Sigmoid colon (tissue), 7 donors: ENCODE results near the gene ESYT1. TPM values are rescaled to one million over a fixed set of nuclear protein-coding genes. Genes with fewer than 3 reads are reported as not detected.

Experiments
- DNase-seq: peaks from one replicate; pipeline ENCODE4 v3.0.0-alpha.2; 2019
- H3K27ac ChIP-seq, 4 donors: fragments of 200-600 bp; sonication (generic); one replicate each; pipeline ENCODE4 v1.5.1; 2016 to 2019; ENCODE audit warnings: mild to moderate bottlenecking in 1 of 4
- H3K27me3 ChIP-seq, 3 donors: fragments of 200-600 bp; sonication (generic); one replicate each; pipeline ENCODE4 v1.5.1; 2019; ENCODE audit warnings: mild to moderate bottlenecking in 1 of 3
- H3K36me3 ChIP-seq, 4 donors: fragments of 200-600 bp; sonication (generic); one replicate each; pipeline ENCODE4 v1.5.1; 2016 to 2019
- H3K4me1 ChIP-seq, 4 donors: fragments of 200-600 bp; sonication (generic); one replicate each; pipeline ENCODE4 v1.5.1; 2017 to 2019
- H3K4me3 ChIP-seq, 4 donors: fragments of 200-600 bp; sonication (generic); one replicate each; pipeline ENCODE4 v1.5.1; 2017 to 2019; ENCODE audit warnings: mild to moderate bottlenecking in 2 of 4, moderate library complexity in 1 of 4
- H3K9me3 ChIP-seq, 4 donors: fragments of 200-600 bp in 3 of 4; sonication (generic) in 3 of 4; one replicate each; pipeline versions ENCODE4 v1.5.1 to v1.6.1; 2013 to 2019
- CTCF ChIP-seq, 4 experiments: fragments of 450-650 bp in 3 of 4; fragments of 200-600 bp in 1 of 4; IDR thresholded peaks; one replicate each; pipeline ENCODE4 v1.5.1; 2016 to 2019; ENCODE audit warnings: antibody characterized with exemption in 4 of 4, mild to moderate bottlenecking in 3 of 4, moderate library complexity in 2 of 4
- EP300 ChIP-seq, 4 donors: sonication (generic); formaldehyde crosslinking; IDR thresholded peaks; one replicate each; pipeline ENCODE4 v1.6.1; 2017; ENCODE audit warnings: antibody characterized with exemption in 4 of 4
- POLR2A ChIP-seq, 2 donors: fragments of 450-650 bp; IDR thresholded peaks; one replicate each; pipeline ENCODE4 v1.6.1; 2016; ENCODE audit warnings: antibody characterized with exemption in 2 of 2, mild to moderate bottlenecking in 2 of 2, moderate library complexity in 2 of 2
- POLR2AphosphoS5 ChIP-seq, 4 donors: sonication (generic); formaldehyde crosslinking; IDR thresholded peaks; one replicate each; pipeline ENCODE4 v1.6.1; 2017; ENCODE audit warnings: antibody characterized with exemption in 4 of 4
- WGBS, 2 donors: extraction: QIAGEN DNeasy Blood & Tissue Kit; methylation state at CpG; one replicate each; pipeline ENCODE4 v1.1.7; 2013; 5-methylcytosine and 5-hydroxymethylcytosine counted together
- intact Hi-C: fragments of 100-400 bp; cut with DNase I; formaldehyde crosslinking; loops from one replicate; pipeline ENCODE4 v1.15.1; 2023
- polyA plus RNA-seq, 3 donors: library from polyadenylated mRNA; stranded (reverse); fragments of 200-250 nt; gene quantifications; one replicate each; pipeline ENCODE4 v1.2.3, GENCODE V29; 2013
- total RNA-seq, 4 donors: library from RNA; depleted of rRNA; stranded (reverse); fragments of >200 nt; gene quantifications; one replicate each; pipeline ENCODE4 v1.1.0, GENCODE V29; 2016
- donor health status: healthy with polysubstance abuse.
- donor health status: Bipolar disorder and iron deficiency.
- donor health status: healthy.

The ESYT1 gene
- total and polyA plus RNA-seq, 7 donors: 9.0 to 102 (median 73.9) TPM

GRCh38 chr12:56121204-56121870 lies 6.7 kb upstream of the ESYT1 start:
- peaks cover 0 to 52% (median 35%) of the 10 kb centered on the region in 4 donors for H3K4me1 ChIP-seq
- H3K36me3 ChIP-seq: peaks cover 10 to 23% (median 13%) of the 10 kb centered on the region in 4 donors
- no peak overlapping the region for H3K4me3 ChIP-seq
- no peaks in the 10 kb centered on the region for H3K9me3 ChIP-seq
- DNase-seq: no peak
- no peak for TF ChIP-seq POLR2A (IDR thresholded peaks at IDR 0.05)
- no peak for TF ChIP-seq CTCF (IDR thresholded peaks at IDR 0.05)
- TF ChIP-seq POLR2AphosphoS5 (IDR thresholded peaks at IDR 0.05): no peak
- TF ChIP-seq EP300 (IDR thresholded peaks at IDR 0.05): no peak
- intact Hi-C loops: loop anchor here (10.0 kb wide), 1 partner anchor 343 kb away; the partner anchor contains the start of gene SPRYD4
- WGBS, 2 donors: 94 to 95% methylated on average over 11 of the region's 11 CpGs
- peak overlapping the region in 3 of 4 donors; percentile 55 to 98 (median 95) for H3K27ac ChIP-seq
- H3K27me3 ChIP-seq: no peaks in the 10 kb centered on the region

GRCh38 chr12:56122637-56123036 lies 5.4 kb upstream of the ESYT1 start:
- Histone ChIP-seq H3K36me3 (peaks cover 10 to 23% (median 13%) of the 10 kb centered on the region in 4 donors), H3K27ac (peak overlapping the region; percentile 29 to 55 (median 49)), H3K4me1 (peaks cover 0 to 60% (median 45%) of the 10 kb centered on the region in 4 donors), H3K4me3 (no peak overlapping the region), H3K27me3 (no peaks in the 10 kb centered on the region), H3K9me3 (no peaks in the 10 kb centered on the region)
- WGBS, 2 donors: 70 to 79% methylated on average over 2 of the region's 2 CpGs
- intact Hi-C loops: loop anchor here (10.0 kb wide), 1 partner anchor 342 kb away; the partner anchor contains the start of gene SPRYD4
- TF ChIP-seq CTCF (IDR thresholded peaks at IDR 0.05) (no peak), EP300 (IDR thresholded peaks at IDR 0.05) (no peak), POLR2A (IDR thresholded peaks at IDR 0.05) (no peak), POLR2AphosphoS5 (IDR thresholded peaks at IDR 0.05) (no peak)
- DNase-seq: no peak

GRCh38 chr12:56124133-56124532 lies 3.9 kb upstream of the ESYT1 start:
- no peak for DNase-seq
- Histone ChIP-seq H3K27me3 (no peaks in the 10 kb centered on the region), H3K36me3 (peaks cover 10 to 23% (median 13%) of the 10 kb centered on the region in 4 donors), H3K9me3 (no peaks in the 10 kb centered on the region), H3K4me1 (peaks cover 0 to 53% (median 40%) of the 10 kb centered on the region in 4 donors), H3K4me3 (no peak overlapping the region), H3K27ac (peak overlapping the region in 1 of 4 donors; percentile 95)
- WGBS, 2 donors: 86 to 87% methylated on average over 4 of the region's 4 CpGs
- intact Hi-C loops: loop anchor here (10.0 kb wide), 1 partner anchor 341 kb away; the partner anchor contains the start of gene SPRYD4
- TF ChIP-seq POLR2A (IDR thresholded peaks at IDR 0.05) (no peak), POLR2AphosphoS5 (IDR thresholded peaks at IDR 0.05) (no peak), EP300 (IDR thresholded peaks at IDR 0.05) (no peak), CTCF (IDR thresholded peaks at IDR 0.05) (no peak)

GRCh38 chr12:56126732-56127239 lies 1.3 kb upstream of the ESYT1 start:
- 49 to 54% methylated on average over 3 of the region's 3 CpGs for WGBS, 2 donors
- Histone ChIP-seq H3K9me3 (no peaks in the 10 kb centered on the region), H3K27ac (peak overlapping the region; percentile 90 to 96 (median 93)), H3K4me3 (peak overlapping the region in 1 of 4 donors; percentile 48), H3K36me3 (peaks cover 11 to 20% (median 15%) of the 10 kb centered on the region in 4 donors), H3K27me3 (no peaks in the 10 kb centered on the region), H3K4me1 (peaks cover 0 to 56% (median 38%) of the 10 kb centered on the region in 4 donors)
- no peak for DNase-seq
- intact Hi-C loops: loop anchor here (10.0 kb wide), 1 partner anchor 338 kb away; the partner anchor contains the start of gene SPRYD4
- no peak for TF ChIP-seq POLR2A (IDR thresholded peaks at IDR 0.05)
- TF ChIP-seq POLR2AphosphoS5 (IDR thresholded peaks at IDR 0.05): no peak
- no peak for TF ChIP-seq EP300 (IDR thresholded peaks at IDR 0.05)
- TF ChIP-seq CTCF (IDR thresholded peaks at IDR 0.05): no peak
